ENCODE results near the gene TEX261.
A peak's percentile ranks its signal among the peaks of the same experiment; 100 is the strongest.
"Not testable (repeated sequence)": the region's sequence is repeated elsewhere in the genome, so short reads cannot be mapped to it uniquely, and the experiment has no call there.

The TEX261 gene

GRCh38 chr2:70994699-70995425 is at the start of gene TEX261:
Gene TEX261 (minus strand): TSS chr2:70994873. CDS start chr2:70994757, 116 bp downstream.
- peak; percentile 93 for DNase-seq

GRCh38 chr2:71043531-71044407 is 49.1 kb upstream of the TEX261 start:
- DNase-seq: no peak

- no peak for DNase-seq
These were observed 47.6 kb upstream of the TEX261 start for GRCh38 chr2:71042287-71042686.

GRCh38 chr2:71036296-71036695 is 41.6 kb upstream of the TEX261 start:
- not testable (repeated sequence) for DNase-seq

- peak; percentile 82 for DNase-seq
These were observed 29.0 kb upstream of the TEX261 start for GRCh38 chr2:71023553-71024243.

GRCh38 chr2:71021394-71021793 is 26.7 kb upstream of the TEX261 start:
- not testable (repeated sequence) for DNase-seq

GRCh38 chr2:71019989-71020388 is 25.3 kb upstream of the TEX261 start:
- not testable (repeated sequence) for DNase-seq

- DNase-seq: no peak
These were observed 24.0 kb upstream of the TEX261 start for GRCh38 chr2:71018625-71019024.

- not testable (repeated sequence) for DNase-seq
These were observed 17.1 kb upstream of the TEX261 start for GRCh38 chr2:71011786-71012185.

GRCh38 chr2:71008342-71008741 is 13.7 kb upstream of the TEX261 start:
- DNase-seq: no peak

GRCh38 chr2:71006955-71007799 is 12.5 kb upstream of the TEX261 start:
- no peak for DNase-seq

- no peak for DNase-seq
These were observed 11.7 kb upstream of the TEX261 start for GRCh38 chr2:71006323-71006722.

- no peak for DNase-seq
These were observed 10.9 kb upstream of the TEX261 start for GRCh38 chr2:71005271-71006202.

- DNase-seq: no peak
These were observed 10.2 kb upstream of the TEX261 start for GRCh38 chr2:71004857-71005256.

GRCh38 chr2:71003966-71004755 is 9.5 kb upstream of the TEX261 start:
- no peak for DNase-seq

GRCh38 chr2:71003396-71003795 is 8.7 kb upstream of the TEX261 start:
- no peak for DNase-seq

- DNase-seq: no peak
These were observed 7.4 kb upstream of the TEX261 start for GRCh38 chr2:71001981-71002570.

GRCh38 chr2:71001592-71001927 is 6.9 kb upstream of the TEX261 start:
- DNase-seq: no peak

- DNase-seq: peak; percentile 84
These were observed 6.3 kb upstream of the TEX261 start for GRCh38 chr2:71000780-71001591.

Measured in stimulated activated CD4-positive, alpha-beta T cell treated with anti-CD3 and anti-CD28 coated beads, Interleukin-4, amount 100 ng/mL, for 24 hours (primary cell).